GM19397 (cell line): ENCODE data around the gene SLC37A1.

ENCODE experiments used
- ATAC-seq: cut with Tn5 transposase; IDR thresholded peaks from one replicate; pipeline ENCODE4 v1.9.1; 2021; ENCODE audit warnings: mild to moderate bottlenecking, moderate library complexity; ENCODE audit not compliant: unreplicated experiment

Gene SLC37A1

GRCh38 chr21:42478504-42478903 is 35.1 kb upstream of the SLC37A1 start:
- no peak for ATAC-seq

GRCh38 chr21:42479582-42479981 is 34.1 kb upstream of the SLC37A1 start:
- ATAC-seq = no peak

GRCh38 chr21:42480736-42481135 is 32.9 kb upstream of the SLC37A1 start:
- ATAC-seq = no peak

- no peak for ATAC-seq
Measured at GRCh38 chr21:42481169-42481568, 32.5 kb upstream of the SLC37A1 start.

- no peak for ATAC-seq
Measured at GRCh38 chr21:42484966-42485365, 28.7 kb upstream of the SLC37A1 start.

- no peak for ATAC-seq
Measured at GRCh38 chr21:42486072-42486471, 27.6 kb upstream of the SLC37A1 start.

GRCh38 chr21:42486531-42486930 is 27.1 kb upstream of the SLC37A1 start:
- no peak for ATAC-seq

- no peak for ATAC-seq
Measured at GRCh38 chr21:42489006-42489563, 24.6 kb upstream of the SLC37A1 start.

GRCh38 chr21:42489991-42490390 is 23.7 kb upstream of the SLC37A1 start:
- no peak for ATAC-seq

- ATAC-seq = no peak
Measured at GRCh38 chr21:42490720-42491119, 22.9 kb upstream of the SLC37A1 start.

GRCh38 chr21:42491328-42491727 is 22.3 kb upstream of the SLC37A1 start:
- no peak for ATAC-seq

- no peak for ATAC-seq
Measured at GRCh38 chr21:42492201-42492600, 21.5 kb upstream of the SLC37A1 start.

- ATAC-seq = no peak
Measured at GRCh38 chr21:42493109-42494060, 20.3 kb upstream of the SLC37A1 start.

GRCh38 chr21:42495027-42495426 is 18.6 kb upstream of the SLC37A1 start:
- ATAC-seq = no peak

GRCh38 chr21:42495765-42496119 is 17.9 kb upstream of the SLC37A1 start:
- peak; percentile 8 for ATAC-seq

GRCh38 chr21:42496120-42496838 is 17.4 kb upstream of the SLC37A1 start, which contains the start of gene RSPH1:
Gene RSPH1, minus strand, starts transcription at chr21:42496224. Its CDS starts 38 bp downstream, at chr21:42496186.
- ATAC-seq = peak; percentile 99

- no peak for ATAC-seq
Measured at GRCh38 chr21:42496839-42497202, 16.8 kb upstream of the SLC37A1 start.

- ATAC-seq = no peak
Measured at GRCh38 chr21:42498012-42498411, 15.6 kb upstream of the SLC37A1 start.

GRCh38 chr21:42499444-42500112 is 14.1 kb upstream of the SLC37A1 start:
- no peak for ATAC-seq

GRCh38 chr21:42500225-42500624 is 13.4 kb upstream of the SLC37A1 start:
- ATAC-seq = no peak

- no peak for ATAC-seq
Measured at GRCh38 chr21:42500736-42501135, 12.9 kb upstream of the SLC37A1 start.
